Measurements from ENCODE around the gene PPP1R9A.

DNA sequence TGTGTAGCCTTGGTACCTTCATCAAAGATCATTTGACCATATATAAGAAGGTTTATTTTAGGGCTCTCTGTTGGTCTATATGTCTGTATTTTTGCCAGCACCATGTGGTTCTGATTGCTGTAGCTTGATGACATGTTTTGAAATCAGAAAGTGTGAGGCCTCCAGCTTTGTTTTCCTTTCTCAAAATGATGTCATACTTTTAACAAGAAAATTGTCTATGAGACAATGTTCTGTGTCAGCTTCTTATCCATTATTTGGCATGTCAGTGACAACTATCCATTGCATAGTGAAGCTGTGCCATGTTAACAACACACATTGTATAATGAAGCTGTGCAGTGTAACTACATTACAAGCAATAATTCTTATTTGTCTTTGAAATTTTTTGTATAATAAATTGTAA, 9.1 kb upstream of the PPP1R9A start:
- TF ChIP-seq POLR2A (IDR thresholded peaks at IDR 0.05; ENCODE audit: low read length) (no peak), GATA1 (IDR thresholded peaks at IDR 0.05; ENCODE audit: low read depth, low read length) (no peak)

Measured in erythroblast (primary cell).